ENCODE measurements around the gene LRRC32.

The LRRC32 gene

DNA sequence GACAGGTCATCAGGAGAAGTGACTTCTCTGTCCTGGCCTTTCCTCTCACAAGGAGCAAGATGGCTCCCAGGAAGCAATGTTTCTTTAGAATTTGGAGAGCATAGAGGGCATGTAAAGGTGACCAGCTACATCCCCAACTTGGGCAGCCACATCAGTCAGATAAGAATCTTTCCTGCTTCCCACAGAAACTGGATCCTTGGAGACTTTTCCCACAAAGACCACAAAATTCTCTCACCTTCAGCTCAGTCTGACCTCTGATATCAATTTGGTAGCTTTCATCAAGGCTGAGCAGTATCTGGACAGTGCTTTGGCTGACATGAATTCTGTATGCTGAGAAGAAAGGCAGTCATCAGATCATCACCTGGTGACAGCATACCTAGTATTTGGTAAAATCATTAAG lies 23.3 kb upstream of the LRRC32 start:
- DNase-seq, result no peak
- TF ChIP-seq GATA1 (IDR thresholded peaks at IDR 0.05; ENCODE audit: low read depth, low read length), result no peak
- no peak for TF ChIP-seq POLR2A (IDR thresholded peaks at IDR 0.05; ENCODE audit: low read length)

GRCh38 chr11:76692956-76693355 lies 22.4 kb upstream of the LRRC32 start:
- DNase-seq, result no peak
- TF ChIP-seq POLR2A (IDR thresholded peaks at IDR 0.05; ENCODE audit: low read length) (no peak), GATA1 (IDR thresholded peaks at IDR 0.05; ENCODE audit: low read depth, low read length) (no peak)

GRCh38 chr11:76691655-76692054 lies 21.1 kb upstream of the LRRC32 start:
- DNase-seq, result no peak
- TF ChIP-seq POLR2A (IDR thresholded peaks at IDR 0.05; ENCODE audit: low read length) (no peak), GATA1 (IDR thresholded peaks at IDR 0.05; ENCODE audit: low read depth, low read length) (no peak)

DNA sequence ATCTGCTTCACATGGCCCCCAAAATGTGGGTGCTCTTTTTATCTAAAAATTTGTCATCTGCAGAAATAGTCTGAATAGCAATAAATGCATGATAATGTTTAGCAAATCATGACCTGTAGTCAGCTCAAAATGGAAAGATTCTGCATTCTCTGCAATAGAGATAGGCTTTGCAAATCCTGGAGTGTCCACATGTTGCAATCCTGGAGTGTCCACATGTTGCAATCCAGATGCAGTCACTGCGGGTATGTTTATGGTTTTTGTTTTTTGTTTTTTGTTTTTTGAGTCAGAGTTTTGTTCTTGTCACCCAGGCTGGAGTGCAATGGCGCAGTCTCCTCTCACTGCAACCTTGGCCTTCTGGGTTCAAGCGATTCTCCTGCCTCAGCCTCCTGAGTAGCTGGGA lies 20.2 kb upstream of the LRRC32 start:
- TF ChIP-seq GATA1 (IDR thresholded peaks at IDR 0.05; ENCODE audit: low read depth, low read length) (no peak), POLR2A (IDR thresholded peaks at IDR 0.05; ENCODE audit: low read length) (no peak)
- DNase-seq, result no peak

DNA sequence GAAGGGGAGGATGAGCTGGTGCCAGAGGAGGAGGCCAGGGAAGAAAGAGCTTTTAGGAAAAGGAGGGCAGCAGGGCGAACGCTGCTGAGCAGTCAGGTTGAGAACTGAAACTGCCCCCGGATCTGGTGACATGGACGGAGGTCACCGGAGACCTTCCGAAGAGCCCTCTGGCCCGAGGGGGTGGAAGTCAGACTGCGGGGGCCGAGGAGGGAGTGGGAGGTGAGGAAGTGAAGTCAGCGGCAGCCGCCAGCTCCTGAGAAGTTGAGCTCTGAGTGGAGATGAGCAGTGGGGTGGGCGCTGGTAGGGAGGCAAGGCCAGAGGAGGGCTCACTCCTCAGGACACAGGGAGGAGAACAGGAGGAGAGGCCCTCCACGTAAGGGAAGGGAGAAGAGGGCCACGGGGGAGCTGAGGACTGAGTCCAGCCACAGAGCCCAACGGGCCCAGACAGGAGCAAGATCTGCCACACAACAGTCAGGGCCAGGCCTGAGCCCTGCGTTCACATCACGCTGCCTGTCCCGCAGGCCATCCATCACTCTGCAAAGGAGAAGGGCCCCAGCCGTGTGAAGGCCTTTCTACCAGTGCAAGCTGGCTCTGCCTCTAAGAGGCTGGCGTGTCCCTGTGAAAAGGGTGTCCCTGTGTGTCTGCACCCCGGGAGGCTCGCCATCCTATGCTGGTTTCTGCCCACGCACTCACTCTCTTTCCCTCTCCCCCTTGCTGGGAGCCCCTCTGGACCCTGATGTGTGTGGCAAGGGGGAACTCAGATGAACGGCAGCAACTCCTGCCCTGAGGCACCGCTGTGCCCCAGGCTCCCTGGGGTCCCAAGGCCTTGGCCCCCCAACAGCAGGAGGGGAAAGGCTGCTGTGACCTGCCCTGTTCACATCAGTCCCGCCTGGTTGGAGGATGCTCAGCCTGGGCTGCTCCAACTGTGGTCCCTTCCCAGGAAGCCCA lies 19.0 kb upstream of the LRRC32 start:
- TF ChIP-seq POLR2A (IDR thresholded peaks at IDR 0.05; ENCODE audit: low read length) (no peak), GATA1 (IDR thresholded peaks at IDR 0.05; ENCODE audit: low read depth, low read length) (no peak)
- no peak for DNase-seq

DNA sequence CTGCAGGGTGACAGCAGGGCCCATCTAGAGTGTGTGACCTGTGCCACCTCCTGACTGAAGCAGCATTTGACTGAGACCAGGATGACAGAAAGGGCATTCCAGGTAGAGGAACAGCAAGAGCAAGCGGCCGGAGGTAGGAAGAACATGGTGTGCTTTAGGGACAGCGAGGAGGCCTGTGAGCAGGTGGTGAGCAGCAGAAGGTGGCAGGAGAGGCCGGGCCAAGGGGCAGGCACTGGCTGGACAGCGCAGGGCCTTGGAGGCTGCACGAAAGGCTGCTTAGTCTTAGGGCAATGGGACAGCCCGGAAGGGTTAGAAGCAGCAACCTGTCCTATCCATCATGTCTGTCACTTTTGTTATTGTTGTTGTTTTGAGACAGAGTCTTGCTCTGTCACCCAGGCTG lies 17.6 kb upstream of the LRRC32 start:
- no peak for DNase-seq
- TF ChIP-seq GATA1 (IDR thresholded peaks at IDR 0.05; ENCODE audit: low read depth, low read length) (no peak), POLR2A (IDR thresholded peaks at IDR 0.05; ENCODE audit: low read length) (no peak)

- no peak for DNase-seq
- TF ChIP-seq POLR2A (IDR thresholded peaks at IDR 0.05; ENCODE audit: low read length) (no peak), GATA1 (IDR thresholded peaks at IDR 0.05; ENCODE audit: low read depth, low read length) (no peak)
These were observed 15.9 kb upstream of the LRRC32 start for GRCh38 chr11:76686261-76687079.

DNA sequence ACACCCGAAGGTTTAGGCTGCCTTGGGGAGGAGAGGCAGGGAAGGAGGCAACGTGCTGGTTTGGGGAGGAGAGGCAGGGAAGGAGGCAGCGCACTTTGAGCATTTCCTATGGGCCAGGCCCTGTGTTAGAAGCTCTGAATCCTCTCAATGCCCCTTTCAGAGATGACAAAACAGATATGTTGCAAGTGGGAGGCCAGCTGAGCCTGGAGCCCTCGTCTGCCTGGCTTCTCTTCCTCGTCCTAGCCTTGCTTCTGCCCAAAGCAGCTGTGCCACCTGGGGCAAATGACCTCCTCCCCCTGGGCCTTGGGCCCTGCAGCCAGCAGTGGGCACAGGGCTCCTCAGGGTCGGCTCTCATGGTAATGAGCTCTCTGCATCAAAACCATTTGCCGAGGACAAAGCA lies 15.3 kb upstream of the LRRC32 start:
- no peak for DNase-seq
- no peak for TF ChIP-seq POLR2A (IDR thresholded peaks at IDR 0.05; ENCODE audit: low read length)
- TF ChIP-seq GATA1 (IDR thresholded peaks at IDR 0.05; ENCODE audit: low read depth, low read length), result no peak

- DNase-seq, result no peak
- TF ChIP-seq GATA1 (IDR thresholded peaks at IDR 0.05; ENCODE audit: low read depth, low read length) (no peak), POLR2A (IDR thresholded peaks at IDR 0.05; ENCODE audit: low read length) (no peak)
These were observed 14.7 kb upstream of the LRRC32 start for GRCh38 chr11:76685237-76685636.

DNA sequence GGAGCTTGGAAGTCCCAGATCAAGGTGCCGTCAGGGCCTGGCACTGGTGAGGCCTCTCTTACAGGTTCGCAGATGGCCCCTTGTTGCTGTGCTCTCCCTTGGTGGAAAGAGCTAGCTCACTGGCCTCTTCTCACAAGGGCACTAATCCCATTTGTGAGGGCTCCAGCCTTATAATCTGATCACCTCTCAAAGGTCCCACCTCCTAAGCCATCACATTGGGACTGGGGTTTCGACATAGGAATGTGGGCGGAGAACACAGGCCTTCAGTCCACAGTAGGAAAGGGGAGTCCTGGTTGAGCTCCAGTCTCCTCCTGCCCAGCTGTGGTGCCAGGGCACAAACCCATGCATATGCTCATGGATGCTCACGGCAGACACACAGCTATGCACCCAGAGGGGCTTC lies 14.0 kb upstream of the LRRC32 start:
- TF ChIP-seq POLR2A (IDR thresholded peaks at IDR 0.05; ENCODE audit: low read length), result no peak
- no peak for TF ChIP-seq GATA1 (IDR thresholded peaks at IDR 0.05; ENCODE audit: low read depth, low read length)
- no peak for DNase-seq

DNA sequence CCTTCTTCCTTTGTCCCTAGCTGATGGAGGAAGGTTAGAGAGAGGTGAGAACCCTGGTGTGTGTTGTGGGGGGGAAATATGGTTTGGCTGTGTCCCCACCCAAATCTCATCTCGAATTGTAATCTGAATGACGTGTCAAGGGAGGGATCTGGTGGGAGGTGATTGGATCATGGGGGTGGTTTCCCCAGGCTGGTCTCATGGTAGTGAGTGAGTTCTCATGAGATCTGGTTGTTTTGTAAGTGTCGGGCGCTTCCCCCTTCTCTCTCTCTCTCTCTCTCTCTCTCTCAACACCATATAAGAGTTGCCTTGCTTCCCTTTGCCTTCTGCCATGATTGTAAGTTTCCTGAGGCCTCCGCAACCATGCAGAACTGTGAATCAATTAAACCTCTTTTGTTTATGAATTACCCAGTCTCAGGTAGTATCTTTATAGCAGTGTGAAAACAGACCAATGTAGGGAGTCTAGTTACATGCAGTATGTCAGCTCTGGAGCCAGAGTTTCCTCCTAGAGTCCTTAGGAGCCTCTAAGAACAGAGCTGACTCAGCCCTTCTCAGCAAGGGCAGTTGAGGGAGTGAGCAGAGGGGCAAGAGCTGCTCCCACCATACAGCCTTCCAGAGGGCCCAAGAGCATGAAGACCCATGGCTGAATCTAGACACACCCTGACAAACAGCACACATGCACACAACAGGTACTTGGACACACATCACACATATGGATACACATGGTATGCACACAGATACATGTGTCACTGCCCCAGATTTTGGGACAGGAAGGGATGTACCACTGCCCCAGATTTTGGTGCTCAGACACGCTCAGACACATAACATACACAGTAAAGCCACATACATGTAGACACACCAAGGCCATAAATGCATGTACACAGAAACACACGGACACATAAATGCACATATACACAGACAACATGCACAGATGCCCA lies 12.9 kb upstream of the LRRC32 start:
- TF ChIP-seq POLR2A (IDR thresholded peaks at IDR 0.05; ENCODE audit: low read length), result no peak
- DNase-seq, result no peak

GRCh38 chr11:76682684-76683083 lies 12.1 kb upstream of the LRRC32 start:
- TF ChIP-seq GATA1 (IDR thresholded peaks at IDR 0.05; ENCODE audit: low read depth, low read length) (no peak), POLR2A (IDR thresholded peaks at IDR 0.05; ENCODE audit: low read length) (no peak)
- DNase-seq, result no peak

- no peak for DNase-seq
- TF ChIP-seq POLR2A (IDR thresholded peaks at IDR 0.05; ENCODE audit: low read length) (no peak), GATA1 (IDR thresholded peaks at IDR 0.05; ENCODE audit: low read depth, low read length) (no peak)
These were observed 11.6 kb upstream of the LRRC32 start for GRCh38 chr11:76682106-76682505.

Measured in erythroblast (primary cell).